K562 (cell line): Measurements from ENCODE around the gene PRM1. TPM values are rescaled to one million over a fixed set of nuclear protein-coding genes. Genes with fewer than 3 reads are reported as not detected.

Source experiments
- CCNT2 ChIP-seq: IDR thresholded peaks from 2 replicates; pipeline ENCODE4 v1.6.1; 2011; ENCODE audit warnings: borderline replicate concordance, low read depth, mild to moderate bottlenecking, moderate library complexity, mixed read lengths, low read length; ENCODE audit not compliant: insufficient read length; ENCODE audit errors: extremely low read depth
- EWSR1 ChIP-seq: fragments of 450-650 bp; IDR thresholded peaks from 2 replicates; pipeline ENCODE4 v1.6.1; 2018; ENCODE audit warnings: borderline replicate concordance, mild to moderate bottlenecking, low read depth, moderate library complexity; ENCODE audit not compliant: partially characterized antibody
- GTF2F1 ChIP-seq: IDR thresholded peaks from 2 replicates; pipeline ENCODE4 v1.6.1; 2011; ENCODE audit warnings: low read depth, low read length, improper control_type of control experiment
- HEY1 ChIP-seq: fragments of 250-450 bp; sonication (Bioruptor Pico); IDR thresholded peaks from 2 replicates; pipeline ENCODE4 v1.5.0; 2020; ENCODE audit warnings: mild to moderate bottlenecking, moderate library complexity, borderline replicate concordance
- HMGN3 ChIP-seq: IDR thresholded peaks from 2 replicates; pipeline ENCODE4 v1.6.1; 2011; ENCODE audit warnings: borderline replicate concordance, low read depth, mild to moderate bottlenecking, mixed read lengths, low read length; ENCODE audit not compliant: insufficient read length; ENCODE audit errors: extremely low read depth
- JUN ChIP-seq, 2 experiments: sonication (generic) in 1 of 2; formaldehyde crosslinking in 1 of 2; IDR thresholded peaks; 2 replicates each; pipeline versions ENCODE4 v1.6.1 to v1.8.0; 2012 to 2022; ENCODE audit warnings: borderline replicate concordance in 2 of 2, mild to moderate bottlenecking in 2 of 2, improper control_type of control experiment in 1 of 2, low read depth in 1 of 2, low read length in 1 of 2, missing genetic modification reagents in 1 of 2
- KLF6 ChIP-seq: fragments of 250-450 bp; sonication (Bioruptor Pico); IDR thresholded peaks from 2 replicates; pipeline ENCODE4 v1.4.0; 2020; ENCODE audit warnings: mild to moderate bottlenecking, moderate library complexity, borderline replicate concordance
- MEIS2 ChIP-seq: fragments of 450-650 bp; IDR thresholded peaks from 2 replicates; pipeline ENCODE4 v1.6.1; 2014; ENCODE audit warnings: mild to moderate bottlenecking; ENCODE audit not compliant: partially characterized antibody
- PRPF4 ChIP-seq: fragments of 200-400 bp; formaldehyde crosslinking; IDR thresholded peaks from one replicate; pipeline ENCODE4 v1.6.1; 2017; ENCODE audit warnings: low read length, low read depth, mild to moderate bottlenecking; ENCODE audit not compliant: insufficient read depth, poor library complexity, severe bottlenecking
- SMC3 ChIP-seq: conservative IDR thresholded peaks from 2 replicates; pipeline ENCODE4 v1.6.1; 2011; ENCODE audit warnings: low read depth, low read length, improper control_type of control experiment; ENCODE audit not compliant: insufficient read depth
- SRF ChIP-seq, 2 experiments: fragments of 250-450, 450-650 bp in 1 of 2; sonication (Bioruptor Pico) in 1 of 2; sonication (generic) in 1 of 2; formaldehyde crosslinking; IDR thresholded peaks; 2 replicates each; pipeline versions ENCODE4 v1.5.0 to v1.5.1; 2020 to 2022; ENCODE audit warnings: mild to moderate bottlenecking in 1 of 2, missing genetic modification reagents in 1 of 2
- STAT5B ChIP-seq: fragments of 250-450 bp; sonication (Bioruptor Pico); IDR thresholded peaks from 2 replicates; pipeline ENCODE4 v1.8.0; 2021; ENCODE audit warnings: mild to moderate bottlenecking, inconsistent platforms
- THRAP3 ChIP-seq: fragments of 450-650 bp; IDR thresholded peaks from 2 replicates; pipeline ENCODE4 v1.6.1; 2016; ENCODE audit warnings: mild to moderate bottlenecking, inconsistent platforms, borderline replicate concordance
- TSC22D4 ChIP-seq: fragments of 450-650 bp; IDR thresholded peaks from 2 replicates; pipeline ENCODE4 v1.6.1; 2016; ENCODE audit warnings: missing genetic modification characterization, missing biosample characterization, control low read depth
- U2AF1 ChIP-seq: fragments of 200-400 bp; formaldehyde crosslinking; optimal IDR thresholded peaks from 2 replicates; pipeline ENCODE3; 2017; ENCODE audit warnings: mild to moderate bottlenecking, low read depth, low read length, moderate library complexity
- ZBED1 ChIP-seq: IDR thresholded peaks from 2 replicates; pipeline ENCODE4 v1.6.1; 2014
- ZNF165 ChIP-seq: fragments of 250-450 bp; sonication (Bioruptor Pico); IDR thresholded peaks from 2 replicates; pipeline ENCODE4 v1.4.0; 2020; ENCODE audit warnings: borderline replicate concordance
- polyA plus RNA-seq, 8 experiments: library from polyadenylated mRNA; depleted of rRNA in 4 of 8; stranded (reverse) in 5 of 8; unstranded in 3 of 8; fragments of >200 nt; fragmentation: Nextera tagmentation in 2 of 8; fragmentation: Illumina TruSeq in 1 of 8; extraction: Ambion mirVana in 2 of 8; extraction: Trizol in 1 of 8; gene quantifications; 2 replicates each; pipeline versions ENCODE4 v1.2.1 to v1.2.3, GENCODE V29; 2011 to 2014; ENCODE audit warnings: inconsistent platforms in 1 of 8, missing spikeins in 1 of 8
- total RNA-seq, 7 experiments: library from RNA; depleted of rRNA in 6 of 7; stranded (reverse); fragments of >200 nt in 6 of 7; fragmentation: Illumina TruSeq in 2 of 7; extraction: Trizol in 2 of 7; gene quantifications; 2 replicates each; pipeline versions ENCODE4 v1.2.1 to v1.2.3, GENCODE V29; 2011 to 2021; ENCODE audit warnings: low replicate concordance in 1 of 7
- TF ChIP-seq, protein P1 (sequence below): fragments of 200-800 bp; sonication (Bioruptor generic); IDR thresholded peaks from 2 replicates; pipeline ENCODE4 v1.6.1; 2017; ENCODE audit warnings: missing genetic modification characterization, missing compliant biosample characterization
- TF ChIP-seq, protein P2 (sequence below): fragments of 450-650 bp; IDR thresholded peaks from 2 replicates; pipeline ENCODE4 v1.6.1; 2016; ENCODE audit warnings: missing biosample characterization, missing genetic modification characterization
- TF ChIP-seq, protein P3 (sequence below): fragments of 450-650 bp; IDR thresholded peaks from 2 replicates; pipeline ENCODE4 v1.6.1; 2018; ENCODE audit not compliant: partially characterized antibody

Gene PRM1
- total and polyA plus RNA-seq, 9 of the 15 experiments (the other 6 are each of a cell fraction or from before 2014, with no cell fraction given) = not detected

DNA sequence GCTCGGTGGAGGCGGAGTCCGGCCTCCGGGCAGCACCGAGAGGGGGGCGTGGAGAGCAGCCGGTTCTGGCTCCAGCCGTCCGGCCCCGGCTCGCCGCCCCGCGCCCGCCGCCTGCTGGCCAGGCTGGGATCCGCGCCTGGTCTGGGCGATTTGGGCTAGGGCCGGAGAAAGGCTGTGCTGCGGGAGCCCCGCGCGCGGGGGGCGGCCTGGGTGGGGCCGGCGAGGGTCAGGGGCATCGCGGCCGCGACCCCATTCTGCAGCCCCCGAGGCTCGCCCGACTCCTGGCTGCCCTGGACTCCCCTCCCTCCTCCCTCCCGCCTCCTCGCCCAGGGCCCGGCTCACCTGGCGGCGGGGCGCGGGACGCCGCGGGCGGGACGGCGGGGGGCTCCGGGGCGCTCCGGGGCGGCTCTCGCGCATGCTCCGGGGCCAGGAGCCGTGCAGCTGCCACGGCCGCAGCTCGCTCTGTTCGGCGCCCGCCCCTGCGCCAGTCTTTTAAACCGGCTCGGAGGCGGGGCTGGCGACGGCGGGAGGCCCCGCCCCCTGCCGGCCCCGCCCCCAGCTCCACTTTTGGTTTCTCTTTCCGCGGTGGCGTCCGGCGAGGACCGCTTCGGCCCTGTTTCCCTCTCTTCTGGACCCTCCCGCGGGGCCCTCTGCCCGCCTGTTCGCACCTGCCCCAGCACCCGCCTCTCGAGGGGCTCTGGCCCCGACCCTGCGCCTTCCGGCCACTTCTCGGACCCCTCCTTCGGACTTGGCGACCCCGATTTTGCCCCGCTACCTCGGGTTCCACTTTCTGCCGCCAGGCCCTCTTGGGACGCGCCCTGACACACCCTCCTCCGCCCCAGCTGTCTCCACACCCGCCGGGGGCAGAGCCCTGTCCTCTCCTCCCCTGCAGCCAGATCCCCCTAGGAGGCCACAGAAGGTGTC lies 25.1 kb downstream of the PRM1 start, which contains the start of gene SOCS1 (continued):
- peak; percentile 88 for TF ChIP-seq SMC3
- no peak for TF ChIP-seq STAT5B
- TF ChIP-seq KLF6 = peak; percentile 70; the same call in 1 of the 2 replicates
- no peak for TF ChIP-seq PRPF4
- TF ChIP-seq TSC22D4 (tag) = no peak
- TF ChIP-seq, protein P1, sequence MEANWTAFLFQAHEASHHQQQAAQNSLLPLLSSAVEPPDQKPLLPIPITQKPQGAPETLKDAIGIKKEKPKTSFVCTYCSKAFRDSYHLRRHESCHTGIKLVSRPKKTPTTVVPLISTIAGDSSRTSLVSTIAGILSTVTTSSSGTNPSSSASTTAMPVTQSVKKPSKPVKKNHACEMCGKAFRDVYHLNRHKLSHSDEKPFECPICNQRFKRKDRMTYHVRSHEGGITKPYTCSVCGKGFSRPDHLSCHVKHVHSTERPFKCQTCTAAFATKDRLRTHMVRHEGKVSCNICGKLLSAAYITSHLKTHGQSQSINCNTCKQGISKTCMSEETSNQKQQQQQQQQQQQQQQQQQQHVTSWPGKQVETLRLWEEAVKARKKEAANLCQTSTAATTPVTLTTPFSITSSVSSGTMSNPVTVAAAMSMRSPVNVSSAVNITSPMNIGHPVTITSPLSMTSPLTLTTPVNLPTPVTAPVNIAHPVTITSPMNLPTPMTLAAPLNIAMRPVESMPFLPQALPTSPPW (CRISPR knock-in tag) = peak; percentile 90
- no peak for TF ChIP-seq ZBED1
- TF ChIP-seq JUN (IDR thresholded peaks at IDR 0.05; ENCODE audit: borderline replicate concordance, low read depth, low read length) = peak; percentile 10; the same call in 1 of the 2 replicates
- no peak for TF ChIP-seq JUN (CRISPR knock-in tag; IDR thresholded peaks at IDR 0.05; ENCODE audit: borderline replicate concordance)
- TF ChIP-seq, protein P2, sequence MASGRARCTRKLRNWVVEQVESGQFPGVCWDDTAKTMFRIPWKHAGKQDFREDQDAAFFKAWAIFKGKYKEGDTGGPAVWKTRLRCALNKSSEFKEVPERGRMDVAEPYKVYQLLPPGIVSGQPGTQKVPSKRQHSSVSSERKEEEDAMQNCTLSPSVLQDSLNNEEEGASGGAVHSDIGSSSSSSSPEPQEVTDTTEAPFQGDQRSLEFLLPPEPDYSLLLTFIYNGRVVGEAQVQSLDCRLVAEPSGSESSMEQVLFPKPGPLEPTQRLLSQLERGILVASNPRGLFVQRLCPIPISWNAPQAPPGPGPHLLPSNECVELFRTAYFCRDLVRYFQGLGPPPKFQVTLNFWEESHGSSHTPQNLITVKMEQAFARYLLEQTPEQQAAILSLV (tag) = no peak
- no peak for TF ChIP-seq EWSR1
- TF ChIP-seq HMGN3 = peak; percentile 40
- peak; percentile 90 for TF ChIP-seq CCNT2
- 0 out of 2 replicates have a peak, but pooled peaks have one; percentile 28 for TF ChIP-seq GTF2F1
- TF ChIP-seq SRF (CRISPR knock-in tag; IDR thresholded peaks at IDR 0.05) = peak; percentile 2 to 53; a peak in 1 of 4 replicates
- TF ChIP-seq MEIS2 = peak; percentile 41
- TF ChIP-seq U2AF1 = no peak
- TF ChIP-seq, protein P3, sequence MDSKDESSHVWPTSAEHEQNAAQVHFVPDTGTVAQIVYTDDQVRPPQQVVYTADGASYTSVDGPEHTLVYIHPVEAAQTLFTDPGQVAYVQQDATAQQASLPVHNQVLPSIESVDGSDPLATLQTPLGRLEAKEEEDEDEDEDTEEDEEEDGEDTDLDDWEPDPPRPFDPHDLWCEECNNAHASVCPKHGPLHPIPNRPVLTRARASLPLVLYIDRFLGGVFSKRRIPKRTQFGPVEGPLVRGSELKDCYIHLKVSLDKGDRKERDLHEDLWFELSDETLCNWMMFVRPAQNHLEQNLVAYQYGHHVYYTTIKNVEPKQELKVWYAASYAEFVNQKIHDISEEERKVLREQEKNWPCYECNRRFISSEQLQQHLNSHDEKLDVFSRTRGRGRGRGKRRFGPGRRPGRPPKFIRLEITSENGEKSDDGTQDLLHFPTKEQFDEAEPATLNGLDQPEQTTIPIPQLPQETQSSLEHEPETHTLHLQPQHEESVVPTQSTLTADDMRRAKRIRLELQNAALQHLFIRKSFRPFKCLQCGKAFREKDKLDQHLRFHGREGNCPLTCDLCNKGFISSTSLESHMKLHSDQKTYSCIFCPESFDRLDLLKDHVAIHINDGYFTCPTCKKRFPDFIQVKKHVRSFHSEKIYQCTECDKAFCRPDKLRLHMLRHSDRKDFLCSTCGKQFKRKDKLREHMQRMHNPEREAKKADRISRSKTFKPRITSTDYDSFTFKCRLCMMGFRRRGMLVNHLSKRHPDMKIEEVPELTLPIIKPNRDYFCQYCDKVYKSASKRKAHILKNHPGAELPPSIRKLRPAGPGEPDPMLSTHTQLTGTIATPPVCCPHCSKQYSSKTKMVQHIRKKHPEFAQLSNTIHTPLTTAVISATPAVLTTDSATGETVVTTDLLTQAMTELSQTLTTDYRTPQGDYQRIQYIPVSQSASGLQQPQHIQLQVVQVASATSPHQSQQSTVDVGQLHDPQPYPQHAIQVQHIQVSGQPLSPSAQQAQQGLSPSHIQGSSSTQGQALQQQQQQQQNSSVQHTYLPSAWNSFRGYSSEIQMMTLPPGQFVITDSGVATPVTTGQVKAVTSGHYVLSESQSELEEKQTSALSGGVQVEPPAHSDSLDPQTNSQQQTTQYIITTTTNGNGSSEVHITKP = no peak
- TF ChIP-seq ZNF165 = no peak
- no peak for TF ChIP-seq THRAP3
- no peak for TF ChIP-seq HEY1 (CRISPR knock-in tag)
